ENCODE results near the gene ZNF710. TPM values are rescaled to one million over a fixed set of nuclear protein-coding genes. Genes with fewer than 3 reads are reported as not detected.

ZNF710 gene
- total and polyA plus RNA-seq, 2 donors (not counting 3 experiments of a cell fraction or from before 2014, with no cell fraction given): 8.9 to 32.4 TPM

GRCh38 chr15:90015294-90015693 is 14.2 kb downstream of the ZNF710 start:
- no TSS peak for BruUV-seq (replicated peaks)
- H3K9me1 ChIP-seq (replicated peaks; ENCODE audit: control insufficient read depth, extremely low read depth, insufficient read depth, low read length): no peaks in the 10 kb centered on the region
- no peak overlapping the region for H3K4me2 ChIP-seq (ENCODE audit: insufficient read depth, low read length)
- intact Hi-C loops (cut with micrococcal nuclease) (no loop called here), dilution Hi-C loops (cut with MboI; ENCODE audit: extremely low pct_ligation_motif_present, low sequenced_read_pairs) (no loop called here)
- DNase-seq (ENCODE audit: low read depth, low spot score) (no peak), FAIRE-seq (no peak)
- H3K9me3 ChIP-seq (replicated peaks; ENCODE audit: control insufficient read depth, insufficient read depth, low read length): peaks cover 3% of the 10 kb centered on the region
- peaks cover 53% of the 10 kb centered on the region for H3K79me2 ChIP-seq (ENCODE audit: control insufficient read depth, insufficient read depth, low read length)
- H3K9ac ChIP-seq (replicated peaks; ENCODE audit: extremely low read depth, insufficient read depth, low read length): no peak overlapping the region
- no peak overlapping the region for H3K4me3 ChIP-seq (replicated peaks in 1 of 3; ENCODE audit: insufficient read depth in 1 of 3, low read depth in 1 of 3, low read length in 3 of 3)
- TF ChIP-seq FOS (IDR thresholded peaks at IDR 0.05; ENCODE audit: borderline replicate concordance, insufficient read depth, low read length) (no peak), GATA2 (IDR thresholded peaks at IDR 0.05; ENCODE audit: insufficient read depth, insufficient read length, low read depth, low read length) (no peak), MYC (IDR thresholded peaks at IDR 0.05; ENCODE audit: low read depth, low read length) (no peak), CTCF (IDR thresholded peaks at IDR 0.05; ENCODE audit: extremely low read depth in 1 of 2, insufficient read depth in 1 of 2, low read depth in 1 of 2, low read length in 2 of 2) (no peak)
- TF ChIP-seq, protein P1, sequence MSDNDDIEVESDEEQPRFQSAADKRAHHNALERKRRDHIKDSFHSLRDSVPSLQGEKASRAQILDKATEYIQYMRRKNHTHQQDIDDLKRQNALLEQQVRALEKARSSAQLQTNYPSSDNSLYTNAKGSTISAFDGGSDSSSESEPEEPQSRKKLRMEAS (IDR thresholded peaks at IDR 0.05; ENCODE audit: insufficient read depth, insufficient read length): no peak
- no peak overlapping the region for H2AFZ ChIP-seq (ENCODE audit: low read depth, low read length)
- H3K4me1 ChIP-seq (ENCODE audit: control insufficient read depth, extremely low read depth, insufficient read depth, low read length): peaks cover 22% of the 10 kb centered on the region
- no peaks in the 10 kb centered on the region for H3K36me3 ChIP-seq (ENCODE audit: control insufficient read depth in 2 of 2, extremely low read depth in 1 of 2, insufficient read depth in 2 of 2, low read length in 2 of 2)
- no peaks in the 10 kb centered on the region for H3K27me3 ChIP-seq (ENCODE audit: control insufficient read depth in 2 of 2, insufficient read depth in 2 of 2, low read length in 2 of 2)
- CTCF ChIA-PET: no interaction called here
- POLR2A ChIA-PET: no interaction called here
- H3K27ac ChIP-seq (ENCODE audit: insufficient read depth, low read depth, low read length): no peak overlapping the region
- no peaks in the 10 kb centered on the region for H4K20me1 ChIP-seq (replicated peaks; ENCODE audit: control insufficient read depth, extremely low read depth, insufficient read depth, low read length)

- no peaks in the 10 kb centered on the region for H3K27me3 ChIP-seq (ENCODE audit: control insufficient read depth in 2 of 2, insufficient read depth in 2 of 2, low read length in 2 of 2)
- BruUV-seq (replicated peaks): no TSS peak
Observed at GRCh38 chr15:90015749-90016148, 14.6 kb downstream of the ZNF710 start.

More at GRCh38 chr15:90015749-90016148, 14.6 kb downstream of the ZNF710 start:
- H3K4me2 ChIP-seq (ENCODE audit: insufficient read depth, low read length): no peak overlapping the region
- H3K9me1 ChIP-seq (replicated peaks; ENCODE audit: control insufficient read depth, extremely low read depth, insufficient read depth, low read length): no peaks in the 10 kb centered on the region
- no peaks in the 10 kb centered on the region for H3K36me3 ChIP-seq (ENCODE audit: control insufficient read depth in 2 of 2, extremely low read depth in 1 of 2, insufficient read depth in 2 of 2, low read length in 2 of 2)
- ChIA-PET CTCF (interaction anchor here (2.1 kb wide), 1 partner anchor 10 kb away, joined by 6 read pairs; no protein-coding TSS in a partner anchor), POLR2A (no interaction called here)
- no peak for FAIRE-seq
- peaks cover 3% of the 10 kb centered on the region for H3K9me3 ChIP-seq (replicated peaks; ENCODE audit: control insufficient read depth, insufficient read depth, low read length)
- intact Hi-C loops (cut with micrococcal nuclease): no loop called here
- H3K27ac ChIP-seq (ENCODE audit: insufficient read depth, low read depth, low read length): no peak overlapping the region
- H3K9ac ChIP-seq (replicated peaks; ENCODE audit: extremely low read depth, insufficient read depth, low read length): no peak overlapping the region
- H4K20me1 ChIP-seq (replicated peaks; ENCODE audit: control insufficient read depth, extremely low read depth, insufficient read depth, low read length): no peaks in the 10 kb centered on the region
- dilution Hi-C loops (cut with MboI; ENCODE audit: extremely low pct_ligation_motif_present, low sequenced_read_pairs): no loop called here
- peaks cover 26% of the 10 kb centered on the region for H3K4me1 ChIP-seq (ENCODE audit: control insufficient read depth, extremely low read depth, insufficient read depth, low read length)
- no peak for DNase-seq (ENCODE audit: low read depth, low spot score)
- H2AFZ ChIP-seq (ENCODE audit: low read depth, low read length): no peak overlapping the region
- TF ChIP-seq JUN (IDR thresholded peaks at IDR 0.05; ENCODE audit: borderline replicate concordance, insufficient read depth, insufficient read length, low read depth): no peak
- TF ChIP-seq FOS (IDR thresholded peaks at IDR 0.05; ENCODE audit: borderline replicate concordance, insufficient read depth, low read length): no peak
- no peak for TF ChIP-seq POLR2A (IDR thresholded peaks at IDR 0.05; ENCODE audit: low read depth, low read length)
- TF ChIP-seq EZH2 (IDR thresholded peaks at IDR 0.05; ENCODE audit: borderline replicate concordance, low read depth, low read length, severe bottlenecking): no peak
- TF ChIP-seq GATA2 (IDR thresholded peaks at IDR 0.05; ENCODE audit: insufficient read depth, insufficient read length, low read depth, low read length): no peak
- no peak for TF ChIP-seq MYC (IDR thresholded peaks at IDR 0.05; ENCODE audit: low read depth, low read length)
- no peak for TF ChIP-seq POLR2AphosphoS5 (IDR thresholded peaks at IDR 0.05; ENCODE audit: insufficient read depth, low read depth, low read length)
- TF ChIP-seq, protein P1 (IDR thresholded peaks at IDR 0.05; ENCODE audit: insufficient read depth, insufficient read length): no peak
- TF ChIP-seq CTCF (IDR thresholded peaks at IDR 0.05; ENCODE audit: extremely low read depth in 1 of 2, insufficient read depth in 1 of 2, low read depth in 1 of 2, low read length in 2 of 2): no peak
- H3K4me3 ChIP-seq (replicated peaks in 1 of 3; ENCODE audit: insufficient read depth in 1 of 3, low read depth in 1 of 3, low read length in 3 of 3): no peak overlapping the region
- peaks cover 56% of the 10 kb centered on the region for H3K79me2 ChIP-seq (ENCODE audit: control insufficient read depth, insufficient read depth, low read length)
